Karpas-422 (cell line): ENCODE results near the gene PTGS1. TPM values are rescaled to one million over a fixed set of nuclear protein-coding genes. Genes with fewer than 3 reads are reported as not detected.

Experiments
- DNase-seq: peaks from one replicate; pipeline ENCODE4 v3.0.0-alpha.2; 2015
- H2AFZ ChIP-seq: fragments of 200-600 bp; sonication (generic); 2 replicates; pipeline ENCODE4 v1.6.1; 2014; ENCODE audit warnings: antibody characterized with exemption, low read length, mixed read lengths
- H3K27ac ChIP-seq: fragments of 200-600 bp; sonication (generic); 2 replicates; pipeline ENCODE4 v1.5.1; 2014; ENCODE audit warnings: mild to moderate bottlenecking, low read length, moderate library complexity
- H3K27me3 ChIP-seq: fragments of 200-600 bp; sonication (generic); 2 replicates; pipeline ENCODE4 v1.6.1; 2014; ENCODE audit warnings: low read length, mixed read lengths
- H3K36me3 ChIP-seq: fragments of 200-600 bp; sonication (generic); 2 replicates; pipeline ENCODE4 v1.6.1; 2014; ENCODE audit warnings: low read length, mixed read lengths; ENCODE audit not compliant: insufficient read depth
- H3K4me1 ChIP-seq: fragments of 200-600 bp; sonication (generic); 2 replicates; pipeline ENCODE4 v1.6.1; 2014; ENCODE audit warnings: mild to moderate bottlenecking, low read length, mixed read lengths
- H3K4me2 ChIP-seq: fragments of 200-600 bp; sonication (generic); 2 replicates; pipeline ENCODE4 v1.6.1; 2014; ENCODE audit warnings: low read length, low read depth, mild to moderate bottlenecking; ENCODE audit not compliant: poor library complexity, severe bottlenecking
- H3K4me3 ChIP-seq: fragments of 200-600 bp; sonication (generic); 2 replicates; pipeline ENCODE4 v1.5.1; 2014; ENCODE audit warnings: mild to moderate bottlenecking, antibody characterized with exemption, low read length, mixed read lengths
- H3K79me2 ChIP-seq: fragments of 200-600 bp; sonication (generic); 2 replicates; pipeline ENCODE4 v1.6.1; 2014; ENCODE audit warnings: mild to moderate bottlenecking, low read length, mixed read lengths
- H3K9ac ChIP-seq: fragments of 200-600 bp; sonication (generic); 2 replicates; pipeline ENCODE4 v1.6.0; 2014; ENCODE audit warnings: low read length
- H3K9me2 ChIP-seq: fragments of 200-600 bp; sonication (generic), shearing (Covaris generic); replicated peaks from 2 replicates; pipeline ENCODE4 v1.6.0; 2014; ENCODE audit warnings: mild to moderate bottlenecking, low read length, moderate library complexity; ENCODE audit not compliant: insufficient read depth
- H3K9me3 ChIP-seq: fragments of 300-700, 200-600 bp; sonication (generic); 2 replicates; pipeline ENCODE4 v1.6.1; 2014; ENCODE audit warnings: low read length, mixed read lengths
- H4K20me1 ChIP-seq: fragments of 200-600 bp; sonication (generic); 2 replicates; pipeline ENCODE4 v1.6.1; 2014; ENCODE audit warnings: mild to moderate bottlenecking, antibody characterized with exemption, low read length, low read depth; ENCODE audit not compliant: insufficient read depth
- total RNA-seq: library from RNA; depleted of rRNA; stranded (reverse); fragments of >200 nt; shearing (Covaris generic); gene quantifications from 2 replicates; pipeline ENCODE4 v1.2.3, GENCODE V29; 2014; ENCODE audit warnings: low replicate concordance

PTGS1 gene
- total RNA-seq, 1 experiment from 2014 or later = not detected

DNA sequence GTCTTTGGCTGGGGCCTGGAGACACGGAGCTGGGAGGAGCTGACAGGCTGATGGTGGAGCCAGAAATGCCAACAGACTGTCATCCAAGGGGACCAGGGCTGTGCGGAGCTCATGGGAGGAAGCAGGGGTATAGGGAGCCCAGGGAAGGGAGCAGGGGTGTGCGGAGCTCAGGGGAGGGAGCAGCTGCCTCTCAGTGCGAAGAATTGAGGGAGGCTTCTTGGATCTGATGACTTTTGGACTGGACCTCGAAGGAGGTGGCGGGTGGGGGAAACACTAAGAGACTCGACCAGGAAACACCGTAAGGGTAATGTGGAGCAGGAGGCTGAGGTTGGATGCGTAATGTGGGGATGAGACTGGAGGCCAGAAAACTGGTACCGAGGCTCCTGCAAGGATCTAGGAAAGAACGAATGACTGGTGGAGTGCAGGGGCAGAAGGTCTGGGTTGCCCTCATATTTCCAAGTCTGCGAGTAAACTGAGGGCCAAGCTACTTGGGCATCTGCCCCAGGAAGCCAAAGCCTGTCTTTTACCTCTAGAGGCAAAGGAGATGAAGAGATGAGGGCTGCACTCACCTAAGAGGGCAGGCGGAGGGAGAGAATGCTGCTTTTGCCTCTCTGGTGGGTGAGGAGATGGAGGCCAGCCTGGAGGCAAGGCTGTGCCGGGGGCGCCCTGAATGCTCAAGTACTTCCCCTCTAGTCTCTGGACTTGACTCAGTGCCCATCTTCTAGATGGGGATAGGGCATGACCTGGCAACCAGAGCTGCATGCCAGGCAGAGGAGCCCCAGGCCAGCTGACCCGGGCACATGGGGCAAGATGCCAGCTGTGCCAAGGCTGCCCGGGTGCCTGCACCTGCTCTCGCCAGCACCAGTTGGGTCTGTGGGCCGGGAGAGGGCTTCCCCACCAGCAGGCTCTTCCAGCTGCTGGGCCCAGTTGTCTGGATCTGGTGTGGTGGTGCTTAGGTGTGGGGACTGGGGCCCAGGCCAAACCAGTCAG is 2.3 kb downstream of the PTGS1 start:
- Histone ChIP-seq H3K4me2 (no peak overlapping the region), H3K9me2 (no peaks in the 10 kb centered on the region), H3K27me3 (no peaks in the 10 kb centered on the region), H3K9ac (no peak overlapping the region), H4K20me1 (no peaks in the 10 kb centered on the region), H3K79me2 (no peaks in the 10 kb centered on the region), H3K9me3 (no peaks in the 10 kb centered on the region), H3K27ac (no peak overlapping the region), H3K36me3 (no peaks in the 10 kb centered on the region), H3K4me1 (peaks cover 12% of the 10 kb centered on the region), H3K4me3 (no peak overlapping the region), H2AFZ (no peak overlapping the region)
- no peak for DNase-seq

DNA sequence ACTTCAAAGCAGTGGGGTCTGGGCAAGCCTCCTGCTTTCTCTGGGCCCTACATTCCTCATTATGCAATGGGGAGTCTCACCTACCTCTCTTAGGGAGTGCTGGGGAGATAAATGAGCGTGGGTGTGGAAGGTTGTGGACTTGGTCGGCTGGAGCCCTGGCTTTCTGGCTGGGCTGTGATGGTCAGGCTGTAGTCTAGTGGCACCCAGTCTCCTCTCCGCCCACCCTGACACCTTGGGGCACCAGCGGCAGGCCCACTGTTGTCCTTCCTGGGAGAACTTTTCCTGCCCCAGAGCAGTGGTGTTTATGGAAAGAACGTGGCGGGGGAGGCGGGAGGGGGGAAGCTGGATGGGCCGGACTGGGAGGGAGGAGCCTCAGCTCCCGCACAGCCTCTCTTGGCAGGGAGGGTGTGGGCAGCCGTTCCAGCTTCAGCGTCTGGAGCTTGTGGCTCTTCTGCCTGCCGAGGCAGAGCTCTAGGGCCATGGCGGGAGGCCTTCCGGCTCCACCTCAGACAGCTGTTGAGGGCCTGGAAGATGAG is 4.1 kb downstream of the PTGS1 start:
- Histone ChIP-seq H3K9me3 (peaks cover 6% of the 10 kb centered on the region), H3K27ac (no peak overlapping the region), H3K4me1 (peaks cover 12% of the 10 kb centered on the region), H3K4me2 (no peak overlapping the region), H3K27me3 (no peaks in the 10 kb centered on the region), H3K9ac (no peak overlapping the region), H3K9me2 (no peaks in the 10 kb centered on the region), H3K36me3 (no peaks in the 10 kb centered on the region), H3K4me3 (no peak overlapping the region), H3K79me2 (no peaks in the 10 kb centered on the region), H2AFZ (no peak overlapping the region), H4K20me1 (no peaks in the 10 kb centered on the region)
- DNase-seq = no peak

DNA sequence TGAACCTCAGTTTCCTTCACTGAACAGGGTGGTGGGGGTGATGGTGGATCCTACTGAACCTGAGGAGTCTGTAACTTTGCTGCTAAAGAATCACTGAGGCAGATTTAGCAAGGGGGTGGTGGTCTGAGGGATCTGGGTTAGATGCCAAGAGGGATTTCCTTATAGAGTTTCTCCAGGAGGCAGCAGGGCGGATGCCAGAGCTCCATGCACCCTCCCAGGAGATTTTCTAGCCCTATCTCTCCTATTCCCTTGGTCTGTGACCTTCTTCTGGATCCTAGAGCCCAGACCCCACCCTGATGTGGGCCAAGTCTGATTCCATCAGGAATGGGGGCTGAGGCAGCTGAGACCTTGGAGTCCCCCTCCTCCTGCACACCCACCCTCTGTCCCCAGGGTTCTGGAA is 6.0 kb downstream of the PTGS1 start:
- no peak for DNase-seq
- H2AFZ ChIP-seq = no peak overlapping the region

DNA sequence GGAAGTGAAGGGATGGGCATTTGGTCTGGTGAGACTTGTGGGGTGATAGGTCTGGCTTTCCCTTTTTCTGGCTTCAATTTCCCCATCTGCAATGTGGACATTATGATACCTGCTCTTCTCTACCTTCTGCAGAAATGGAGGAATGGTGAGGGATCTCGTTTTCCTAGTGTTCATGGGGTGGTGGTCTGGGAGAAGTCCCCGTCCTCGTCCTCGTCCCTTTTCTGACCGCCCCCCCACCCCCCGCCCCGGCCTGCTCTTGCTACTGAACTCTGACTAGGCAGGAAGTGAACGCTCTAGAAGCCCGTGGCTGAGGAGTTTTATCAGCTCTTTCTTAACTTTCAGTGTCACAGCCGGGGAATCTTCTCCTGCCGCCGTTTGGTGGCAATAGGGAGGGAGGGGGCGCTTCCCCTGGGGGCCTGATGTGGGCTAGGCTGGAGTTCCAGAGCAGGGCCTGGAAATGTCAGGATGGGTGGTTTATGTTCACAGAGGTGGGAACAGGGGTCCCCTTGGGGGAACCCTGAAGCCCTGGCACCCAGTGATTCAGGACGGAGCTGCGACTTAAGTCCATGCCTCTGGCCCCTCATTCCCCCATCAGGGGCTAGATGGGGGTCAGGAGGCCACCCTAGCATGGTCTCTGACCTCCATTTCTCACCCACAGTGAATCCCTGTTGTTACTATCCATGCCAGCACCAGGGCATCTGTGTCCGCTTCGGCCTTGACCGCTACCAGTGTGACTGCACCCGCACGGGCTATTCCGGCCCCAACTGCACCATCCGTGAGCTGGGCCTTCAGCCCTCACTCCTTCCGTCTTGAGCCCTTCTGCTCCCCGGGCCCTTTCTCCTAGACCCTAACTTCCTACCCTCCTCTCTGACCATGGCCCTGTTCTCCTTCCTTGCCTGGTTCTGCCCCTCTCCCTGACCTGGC is 6.7 kb downstream of the PTGS1 start:
- Histone ChIP-seq H4K20me1 (no peaks in the 10 kb centered on the region), H3K36me3 (no peaks in the 10 kb centered on the region), H3K9me2 (no peaks in the 10 kb centered on the region), H3K9ac (no peak overlapping the region), H3K27me3 (no peaks in the 10 kb centered on the region), H3K4me1 (no peaks in the 10 kb centered on the region), H3K79me2 (no peaks in the 10 kb centered on the region), H3K9me3 (peaks cover 7% of the 10 kb centered on the region), H2AFZ (no peak overlapping the region), H3K4me3 (no peak overlapping the region), H3K27ac (no peak overlapping the region), H3K4me2 (no peak overlapping the region)
- DNase-seq = no peak

More for the DNA sequence above, 6.0 kb downstream of the PTGS1 start:
- H3K4me2 ChIP-seq = no peak overlapping the region
- H3K36me3 ChIP-seq = no peaks in the 10 kb centered on the region
- H3K9me3 ChIP-seq = peaks cover 7% of the 10 kb centered on the region
- no peaks in the 10 kb centered on the region for H4K20me1 ChIP-seq
- H3K9ac ChIP-seq = no peak overlapping the region
- H3K27me3 ChIP-seq = no peaks in the 10 kb centered on the region
- no peak overlapping the region for H3K4me3 ChIP-seq
- H3K79me2 ChIP-seq = no peaks in the 10 kb centered on the region
- no peak overlapping the region for H3K27ac ChIP-seq
- H3K4me1 ChIP-seq = no peaks in the 10 kb centered on the region
- no peaks in the 10 kb centered on the region for H3K9me2 ChIP-seq

DNA sequence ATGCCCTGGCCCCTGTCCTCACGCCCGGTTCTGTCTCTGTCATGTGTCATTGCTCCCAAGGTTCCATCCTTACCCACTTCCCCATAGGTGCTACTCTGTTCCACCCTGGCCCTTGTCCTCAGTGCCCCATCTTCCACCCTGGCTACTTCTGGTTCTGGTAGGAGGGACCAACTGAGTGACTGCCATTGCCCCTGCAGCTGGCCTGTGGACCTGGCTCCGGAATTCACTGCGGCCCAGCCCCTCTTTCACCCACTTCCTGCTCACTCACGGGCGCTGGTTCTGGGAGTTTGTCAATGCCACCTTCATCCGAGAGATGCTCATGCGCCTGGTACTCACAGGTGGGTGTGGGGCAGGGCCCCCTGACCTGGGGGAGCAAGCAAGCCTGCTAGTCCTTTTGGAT is 7.4 kb downstream of the PTGS1 start:
- no peaks in the 10 kb centered on the region for H3K4me1 ChIP-seq
- no peak overlapping the region for H3K4me3 ChIP-seq
- no peaks in the 10 kb centered on the region for H3K79me2 ChIP-seq
- H3K9me3 ChIP-seq = peaks cover 7% of the 10 kb centered on the region
- no peak overlapping the region for H3K4me2 ChIP-seq
- H3K27me3 ChIP-seq = no peaks in the 10 kb centered on the region
- H3K27ac ChIP-seq = no peak overlapping the region
- no peaks in the 10 kb centered on the region for H3K36me3 ChIP-seq
- no peak overlapping the region for H2AFZ ChIP-seq
- no peak for DNase-seq
- no peaks in the 10 kb centered on the region for H3K9me2 ChIP-seq
- H3K9ac ChIP-seq = no peak overlapping the region
- no peaks in the 10 kb centered on the region for H4K20me1 ChIP-seq

DNA sequence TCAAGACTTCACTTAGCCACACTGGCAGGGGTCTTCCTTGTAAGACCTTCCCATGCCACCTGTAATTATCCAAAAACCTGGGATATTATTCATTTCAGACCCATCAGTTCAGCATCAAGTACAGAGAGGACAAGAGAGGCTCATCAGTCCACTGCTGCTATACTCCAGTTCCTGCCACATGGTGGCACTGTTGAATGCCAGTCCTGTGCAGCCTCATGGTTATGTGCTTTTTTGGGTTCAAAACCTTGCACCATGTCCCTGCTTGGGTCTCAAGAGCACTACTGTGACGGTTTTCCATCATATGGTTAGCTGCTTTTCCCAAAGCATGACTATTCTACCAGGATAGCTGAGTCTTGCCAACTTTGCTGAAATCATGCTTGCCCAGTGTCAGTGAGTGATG is 8.5 kb downstream of the PTGS1 start:
- Histone ChIP-seq H3K4me3 (no peak overlapping the region), H3K9ac (no peak overlapping the region), H2AFZ (no peak overlapping the region), H3K4me2 (no peak overlapping the region), H3K36me3 (no peaks in the 10 kb centered on the region), H4K20me1 (no peaks in the 10 kb centered on the region), H3K79me2 (no peaks in the 10 kb centered on the region), H3K27ac (no peak overlapping the region), H3K9me3 (peaks cover 7% of the 10 kb centered on the region), H3K4me1 (no peaks in the 10 kb centered on the region), H3K27me3 (no peaks in the 10 kb centered on the region), H3K9me2 (no peaks in the 10 kb centered on the region)
- DNase-seq = peak; percentile 61

DNA sequence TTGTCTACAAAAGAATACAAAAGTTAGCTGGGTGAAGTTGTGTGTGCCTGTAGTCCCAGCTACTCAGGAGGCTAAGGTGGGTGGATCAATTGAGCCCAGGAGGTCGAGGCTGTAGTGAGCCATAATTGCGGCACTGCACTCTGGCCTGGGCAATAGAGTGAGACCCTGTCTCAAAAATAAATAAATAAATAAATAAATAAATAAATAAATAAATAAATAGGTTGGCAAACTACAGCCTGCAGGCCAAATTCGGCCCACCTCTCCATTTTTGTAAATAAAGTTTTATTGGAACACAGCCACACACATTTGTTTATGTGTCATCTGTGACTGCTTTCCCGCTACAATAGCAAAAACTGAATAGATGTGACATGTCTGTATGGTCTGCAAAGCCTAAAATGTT is 9.5 kb downstream of the PTGS1 start:
- DNase-seq = no peak
- Histone ChIP-seq H2AFZ (no peak overlapping the region), H3K4me3 (no peak overlapping the region), H3K4me1 (no peaks in the 10 kb centered on the region), H3K27me3 (no peaks in the 10 kb centered on the region), H3K79me2 (no peaks in the 10 kb centered on the region), H3K9me2 (no peaks in the 10 kb centered on the region), H3K9ac (no peak overlapping the region), H3K27ac (no peak overlapping the region), H3K4me2 (no peak overlapping the region), H3K36me3 (no peaks in the 10 kb centered on the region), H4K20me1 (no peaks in the 10 kb centered on the region), H3K9me3 (peaks cover 7% of the 10 kb centered on the region)
